Stimulated activated CD8-positive, alpha-beta memory T cell treated with anti-CD3 and anti-CD28 coated beads, Interleukin-2, amount 100 ng/mL, for 48 hours (primary cell): ENCODE results near the gene PRPH2.
"Not testable (repeated sequence)": the region's sequence is repeated elsewhere in the genome, so short reads cannot be mapped to it uniquely, and the experiment has no call there.

Source experiments
- DNase-seq, 2 donors: peaks; one replicate each; pipeline ENCODE4 v3.0.0-alpha.2; 2020; ENCODE audit warnings: low read depth in 2 of 2

Gene PRPH2

DNA sequence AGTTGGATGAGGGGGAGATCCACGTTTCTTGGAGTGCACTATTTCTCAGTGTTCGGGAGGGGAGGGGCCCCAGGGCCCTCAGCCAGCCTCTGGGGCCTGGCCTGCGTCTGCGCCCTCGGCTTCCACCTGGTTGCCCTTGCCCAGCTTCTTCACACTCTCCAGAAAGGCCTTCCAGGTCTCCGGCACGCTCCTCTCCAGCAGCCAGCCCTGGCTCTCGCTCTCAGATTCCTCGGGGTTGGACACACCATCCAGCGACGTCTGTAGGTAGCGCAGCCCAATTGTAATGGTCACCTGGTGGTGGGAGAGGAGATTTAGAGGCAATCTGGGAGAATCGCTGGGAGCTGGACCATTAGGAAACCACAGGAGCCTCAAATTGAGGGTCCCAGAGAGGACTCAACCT lies 24.2 kb downstream of the PRPH2 start:
- DNase-seq, result no peak

DNA sequence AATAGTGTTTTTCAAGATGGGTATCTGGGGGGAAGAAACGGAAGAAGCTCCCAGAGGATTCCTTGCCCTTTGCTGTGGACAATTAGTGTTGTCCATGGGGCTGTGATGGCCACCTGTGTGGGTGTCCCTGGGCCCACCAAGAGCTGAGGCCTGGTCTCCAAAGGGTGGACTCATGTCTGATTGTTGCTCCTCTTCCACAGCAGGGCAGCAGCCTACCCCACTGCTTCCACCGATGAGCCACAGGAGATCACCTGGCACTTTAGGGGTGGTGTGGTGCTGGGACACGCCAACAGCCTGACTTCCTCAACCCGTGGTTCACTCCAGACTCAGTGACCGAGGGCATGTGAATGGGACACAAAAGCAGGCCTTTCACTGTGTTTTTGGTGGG lies 25.1 kb downstream of the PRPH2 start:
- DNase-seq, result no peak

DNA sequence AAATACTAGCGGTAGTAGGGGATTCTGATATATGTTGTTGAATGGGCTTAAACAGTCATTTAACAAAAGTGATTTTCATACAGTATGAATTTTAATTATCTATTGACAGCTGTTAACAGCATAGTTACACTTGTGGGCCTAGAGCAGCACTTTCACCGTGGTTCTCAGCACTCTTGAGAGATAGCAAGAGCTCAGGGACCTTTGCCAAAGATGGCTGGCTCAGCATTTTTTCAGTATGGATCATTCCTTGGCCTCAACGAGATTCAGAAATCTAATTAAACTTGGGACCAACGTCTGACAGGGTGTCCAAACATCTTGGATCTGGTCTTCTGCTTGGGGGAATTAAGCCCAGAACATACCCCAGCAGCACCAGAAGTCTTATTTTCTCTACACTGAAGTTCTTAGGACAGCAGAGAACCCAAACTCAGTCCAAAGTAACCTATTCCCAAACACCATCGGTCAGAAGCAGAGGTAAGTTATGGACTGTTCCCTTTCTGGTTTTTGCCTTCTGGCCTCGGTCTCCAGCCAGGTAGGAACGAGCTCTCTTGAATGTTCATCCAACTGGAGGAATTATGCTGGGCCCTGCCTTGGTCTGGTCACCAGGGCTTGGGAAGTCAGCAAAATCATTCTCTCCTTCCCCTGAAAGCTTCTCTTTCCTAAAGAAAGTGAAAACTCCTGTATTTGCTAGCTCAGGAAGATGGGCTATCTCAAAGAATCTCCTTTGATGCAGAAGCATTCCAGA lies 25.7 kb downstream of the PRPH2 start:
- no peak for DNase-seq

DNA sequence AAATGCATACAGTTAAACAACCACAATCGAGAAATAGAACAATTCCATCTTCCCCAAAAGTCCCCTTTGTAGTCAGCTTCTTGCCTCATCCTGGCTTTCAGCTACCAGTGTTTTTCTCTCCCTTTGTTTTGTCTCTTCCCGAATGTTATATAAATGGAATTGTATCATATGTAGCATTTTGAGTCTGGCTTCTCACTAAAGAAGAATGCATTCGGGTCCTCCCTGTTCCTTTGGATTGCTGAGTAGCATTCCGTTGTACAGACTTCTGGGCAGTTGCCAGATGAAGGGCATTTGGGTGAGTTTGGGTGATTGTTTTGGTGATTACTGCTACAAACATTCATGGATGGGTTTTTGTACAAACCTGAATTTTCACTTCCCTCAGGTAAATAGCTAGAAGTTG lies 27.8 kb downstream of the PRPH2 start:
- DNase-seq, result no peak

DNA sequence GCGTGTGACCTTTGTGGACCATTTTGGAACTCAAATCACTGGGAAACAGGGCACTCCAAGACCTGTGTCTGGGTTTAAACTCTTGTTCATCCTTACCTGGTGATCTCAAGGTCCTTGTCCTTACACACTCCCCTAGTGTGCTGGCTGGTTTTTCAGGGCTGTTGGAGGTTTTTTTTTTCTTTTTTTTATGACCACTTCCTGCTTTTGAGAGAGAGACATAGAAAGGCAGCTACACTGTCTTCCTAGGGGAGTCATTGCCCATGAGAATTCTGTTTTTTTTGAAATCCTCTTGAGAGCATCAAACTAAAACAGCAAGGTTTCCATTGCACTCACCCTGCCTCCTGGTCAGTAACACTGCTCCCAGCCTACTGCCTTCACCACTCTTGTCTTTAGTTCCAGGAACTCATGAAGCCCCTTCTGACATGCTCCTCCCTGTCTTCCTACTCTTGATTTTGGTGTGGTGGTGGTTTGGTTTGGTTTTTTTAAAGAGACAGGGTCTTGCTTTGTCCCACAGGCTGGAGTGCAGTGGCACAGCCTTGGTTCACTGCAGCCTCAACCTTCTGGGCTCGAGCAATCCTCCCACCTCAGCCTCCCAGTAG lies 28.6 kb downstream of the PRPH2 start:
- DNase-seq, result no peak

DNA sequence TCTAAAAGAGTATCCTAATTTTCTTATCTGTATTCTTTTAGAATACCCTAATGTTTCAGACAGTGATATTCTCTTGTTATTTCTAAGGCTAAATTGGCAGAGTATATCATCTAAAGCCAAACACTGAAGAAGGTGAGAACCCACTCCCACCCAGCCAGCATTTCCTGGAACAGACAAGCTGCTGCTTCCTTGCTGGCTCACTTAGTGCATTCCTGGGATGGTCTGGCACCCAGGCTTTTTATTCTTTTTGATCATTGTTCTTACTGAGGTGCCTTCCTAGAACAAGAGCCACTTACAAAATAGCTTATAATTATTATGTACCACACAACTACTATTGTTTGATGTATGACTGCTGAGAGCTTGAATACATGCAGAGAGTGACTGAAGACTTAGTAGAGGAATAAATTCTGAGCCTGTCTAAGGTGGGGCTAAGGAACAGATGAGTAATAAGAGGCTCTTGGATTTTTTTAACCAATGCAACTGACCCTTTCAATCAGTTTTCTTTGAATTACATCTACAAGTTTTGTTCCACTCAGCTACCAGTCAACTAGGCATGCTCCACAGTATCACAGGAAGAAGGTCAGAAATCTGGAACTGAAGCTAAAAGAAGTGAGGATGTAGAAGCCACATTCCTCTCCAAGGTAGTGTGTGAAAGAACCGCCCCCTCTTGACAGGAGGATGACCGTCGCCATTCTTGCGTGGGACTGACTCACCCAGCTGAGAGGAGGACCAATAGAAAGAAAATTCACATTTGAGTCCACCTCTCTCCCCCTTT lies 30.1 kb downstream of the PRPH2 start:
- peak; percentile 5 to 7 for DNase-seq

DNA sequence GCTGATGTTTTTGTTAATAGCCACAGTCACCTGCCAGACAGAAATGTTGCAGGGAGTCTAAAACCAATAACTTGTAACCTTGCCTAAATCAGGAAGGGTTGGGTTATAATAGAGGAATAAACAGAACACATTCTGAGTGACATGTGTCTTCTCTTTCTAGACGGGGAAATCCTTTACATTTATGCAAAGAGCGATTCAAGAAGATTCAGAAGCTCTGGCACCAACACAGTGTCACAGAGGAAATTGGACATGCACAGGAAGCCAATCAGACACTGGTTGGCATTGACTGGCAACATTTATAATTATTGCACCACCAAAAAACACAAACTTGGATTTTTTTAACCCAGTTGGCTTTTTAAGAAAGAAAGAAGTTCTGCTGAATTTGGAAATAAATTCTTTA lies 31.5 kb downstream of the PRPH2 start:
- no peak for DNase-seq

DNA sequence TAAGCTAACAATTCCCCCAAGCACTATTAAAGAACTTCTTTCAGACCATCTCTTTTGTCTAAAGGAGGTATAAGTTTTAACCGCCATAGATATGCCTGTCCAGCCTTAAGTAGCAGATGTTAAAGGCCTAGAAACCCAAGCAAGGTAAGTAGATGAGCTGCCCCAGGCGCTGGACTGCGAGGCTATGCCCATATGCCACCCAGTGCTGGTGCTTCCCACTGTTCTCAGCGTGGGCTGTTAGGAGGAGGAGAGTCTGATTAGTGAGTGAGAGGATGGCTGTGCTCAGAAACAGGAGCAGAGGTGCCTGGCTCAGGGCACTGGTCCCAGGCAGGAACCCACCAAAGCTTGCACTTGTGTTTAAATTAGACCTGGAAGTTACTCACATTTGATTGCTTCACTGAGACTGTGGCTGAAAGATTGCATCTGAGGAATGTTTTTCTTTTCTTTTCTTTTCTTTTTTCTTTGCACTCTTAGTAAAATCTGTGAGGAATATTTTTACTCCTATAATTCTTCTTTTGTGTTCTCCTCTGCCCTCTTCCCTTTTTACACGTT lies 32.2 kb downstream of the PRPH2 start:
- no peak for DNase-seq

DNA sequence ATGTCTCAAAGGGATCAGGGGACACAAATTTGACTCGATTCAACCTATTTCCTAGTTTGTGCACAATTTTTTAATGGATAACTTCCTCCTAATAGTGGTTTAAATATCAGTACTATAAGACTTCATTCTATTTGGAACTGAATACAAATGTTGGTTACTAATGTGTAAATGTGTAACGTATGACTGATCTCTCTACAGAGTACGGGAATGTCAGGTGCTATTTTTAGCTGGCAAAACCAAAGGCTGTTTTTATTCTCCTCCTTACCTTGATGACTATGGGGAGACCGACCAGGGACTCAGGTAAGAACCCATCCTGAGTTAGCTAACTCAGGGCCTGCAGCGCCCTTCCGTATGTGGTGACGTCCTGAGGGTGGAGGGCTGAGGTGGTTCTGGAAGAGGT lies 33.0 kb downstream of the PRPH2 start:
- no peak for DNase-seq

DNA sequence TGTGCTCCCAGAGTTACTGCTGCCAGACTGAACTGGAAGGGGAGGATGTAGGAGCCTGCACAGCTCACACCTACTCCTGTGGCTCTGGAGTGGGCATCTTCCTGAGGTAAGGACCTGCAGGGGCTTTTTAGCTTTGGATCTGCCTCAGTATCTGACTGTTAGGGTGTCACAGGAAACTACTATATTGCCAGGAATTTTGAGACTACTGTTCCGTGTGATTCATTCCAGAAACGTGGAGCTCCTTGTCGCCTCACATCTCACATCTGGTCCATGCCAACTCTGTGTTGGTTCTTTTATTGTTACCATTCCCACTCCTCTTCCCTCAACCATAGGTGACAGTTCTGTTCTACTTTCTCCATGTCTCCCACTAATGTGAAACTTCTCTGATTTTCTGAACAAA lies 34.1 kb downstream of the PRPH2 start:
- no peak for DNase-seq

DNA sequence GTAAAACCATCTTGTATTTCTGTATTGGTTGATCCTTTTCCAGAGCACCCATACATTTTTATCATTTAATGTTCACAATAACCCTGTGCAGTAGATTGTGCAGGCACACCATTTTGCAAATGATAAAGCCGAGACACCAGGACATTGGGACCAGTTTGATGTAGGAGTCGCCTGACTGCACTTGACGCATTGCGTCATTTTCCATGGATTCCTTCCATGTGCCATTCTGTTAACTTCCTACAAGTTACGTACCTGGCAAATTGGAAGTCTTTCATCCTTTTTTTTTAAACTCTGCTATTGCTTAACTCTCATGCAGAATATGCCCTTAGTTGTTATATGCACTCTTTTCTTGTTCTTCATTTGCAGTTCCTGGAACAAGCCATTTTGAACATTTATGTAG lies 43.0 kb downstream of the PRPH2 start:
- DNase-seq, result no peak

DNA sequence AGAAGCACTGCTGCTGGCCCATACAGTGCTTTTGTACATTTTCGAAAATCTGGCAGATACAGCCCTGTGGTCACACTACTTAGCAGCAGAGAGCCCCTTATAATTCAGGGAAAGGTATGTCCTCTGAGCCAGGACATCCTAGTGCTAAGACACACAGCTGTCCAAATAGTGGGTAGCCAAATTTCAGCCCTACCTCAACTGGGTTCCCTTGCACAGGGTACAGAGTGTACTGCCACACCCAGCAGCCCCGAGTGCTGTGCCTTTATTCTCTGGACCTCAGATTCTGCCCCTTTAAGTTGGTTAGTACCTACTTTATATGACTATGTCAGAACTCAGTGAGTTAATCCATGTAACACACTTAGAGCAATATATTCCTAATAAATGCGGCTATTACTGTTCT lies 47.6 kb downstream of the PRPH2 start:
- no peak for DNase-seq

DNA sequence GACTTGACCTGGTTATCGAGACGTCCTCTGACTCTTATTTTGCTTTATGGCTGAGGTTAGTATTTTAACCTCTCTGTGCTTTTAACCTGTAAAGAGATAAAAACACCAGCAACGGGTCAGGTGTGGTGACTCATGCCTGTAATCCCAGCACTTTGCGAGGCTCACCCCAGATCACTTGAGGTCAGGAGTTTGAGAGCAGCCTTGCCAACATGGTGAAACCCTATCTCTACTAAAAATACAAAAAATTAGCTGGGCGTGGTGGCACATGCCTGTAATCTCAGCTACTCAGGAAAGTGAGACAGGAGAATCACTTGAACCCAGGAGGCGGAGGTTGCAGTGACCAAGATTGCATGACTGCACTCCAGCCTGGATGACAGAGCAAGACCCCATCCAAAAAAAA lies 48.0 kb downstream of the PRPH2 start:
- DNase-seq, result not testable (repeated sequence)

DNA sequence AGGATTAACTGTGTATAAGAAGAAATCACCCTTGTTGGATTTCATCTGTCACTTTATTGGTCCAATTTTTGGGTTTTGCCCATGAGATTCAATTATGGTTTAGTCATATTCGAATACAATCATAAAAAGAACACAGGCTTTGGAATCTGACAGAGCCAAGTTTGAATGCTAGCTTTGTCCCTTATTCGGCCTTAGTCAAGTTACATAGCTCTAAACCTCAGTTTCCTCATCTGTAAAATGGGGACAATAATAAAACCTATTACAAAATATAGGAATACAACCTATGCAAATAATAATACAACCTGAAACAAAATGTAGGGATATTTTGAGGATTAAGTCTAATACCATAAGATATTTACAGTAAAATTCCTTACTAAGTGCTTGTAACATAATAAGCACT lies 57.7 kb downstream of the PRPH2 start:
- no peak for DNase-seq

DNA sequence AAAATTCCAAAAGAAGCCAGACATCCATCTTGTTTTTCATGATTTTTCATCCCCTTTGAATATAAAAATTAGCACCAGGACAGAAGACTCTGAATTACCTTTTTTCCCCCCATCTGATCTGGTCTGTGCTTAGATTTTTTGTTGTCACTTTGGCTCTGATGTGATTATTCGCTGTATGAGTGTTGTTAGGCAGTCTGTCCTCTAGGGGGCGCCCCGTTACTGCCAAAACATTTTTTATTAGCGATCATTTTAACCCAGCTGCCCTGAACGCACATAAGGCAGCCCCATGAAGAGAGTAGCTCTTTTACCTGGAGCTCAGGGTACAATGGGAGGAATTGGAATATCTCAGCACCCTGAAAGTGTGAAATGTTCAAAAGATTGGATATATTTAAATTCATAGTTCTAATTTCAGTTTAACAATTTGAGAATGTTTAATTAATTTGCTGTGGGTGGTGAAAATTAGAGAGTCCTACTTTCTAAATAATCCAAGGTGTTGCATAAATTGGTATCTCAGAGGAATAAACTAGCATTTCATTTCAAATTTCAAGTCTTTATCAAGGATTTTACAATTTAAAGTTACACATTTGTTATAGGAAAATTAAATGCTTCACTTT lies 60.8 kb downstream of the PRPH2 start:
- peak; percentile 60 to 71 for DNase-seq

DNA sequence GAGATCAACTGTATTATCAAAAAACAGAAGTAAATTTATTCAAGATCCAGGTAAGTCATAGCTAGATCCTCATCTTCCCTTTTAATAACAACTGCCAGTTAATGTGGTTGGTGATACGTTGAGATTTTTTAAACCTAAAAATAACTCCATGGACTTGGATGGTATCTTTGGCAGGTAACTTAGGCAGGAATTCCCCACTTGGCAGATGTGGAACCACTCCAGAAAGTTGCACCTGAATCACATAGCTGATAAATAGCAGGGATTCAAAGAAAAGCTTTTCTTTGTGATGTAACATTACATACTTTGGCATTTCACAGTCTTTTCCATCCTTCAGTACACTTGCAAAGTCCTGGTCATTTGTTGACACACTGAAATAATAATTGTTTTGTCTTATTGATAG lies 62.6 kb downstream of the PRPH2 start:
- DNase-seq, result no peak

DNA sequence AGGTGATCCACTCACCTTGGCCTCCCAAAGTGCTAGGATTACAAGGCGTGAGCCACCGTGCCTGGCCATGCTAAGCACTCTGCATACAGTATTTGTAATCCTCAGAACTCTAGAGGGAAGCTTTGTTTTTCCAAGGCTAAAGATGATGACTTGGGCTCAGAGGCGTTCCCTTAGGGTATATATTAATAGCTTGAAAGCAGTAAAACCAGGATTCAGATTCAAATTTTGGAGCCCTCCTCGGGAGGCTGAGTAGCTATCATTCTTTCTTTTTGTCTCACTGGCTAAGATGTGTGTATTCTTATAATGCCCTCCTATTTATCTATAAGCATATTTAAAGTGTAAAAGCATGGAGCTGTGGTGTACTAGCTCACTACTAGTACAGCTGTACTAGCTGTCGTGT lies 68.5 kb downstream of the PRPH2 start:
- DNase-seq, result no peak

DNA sequence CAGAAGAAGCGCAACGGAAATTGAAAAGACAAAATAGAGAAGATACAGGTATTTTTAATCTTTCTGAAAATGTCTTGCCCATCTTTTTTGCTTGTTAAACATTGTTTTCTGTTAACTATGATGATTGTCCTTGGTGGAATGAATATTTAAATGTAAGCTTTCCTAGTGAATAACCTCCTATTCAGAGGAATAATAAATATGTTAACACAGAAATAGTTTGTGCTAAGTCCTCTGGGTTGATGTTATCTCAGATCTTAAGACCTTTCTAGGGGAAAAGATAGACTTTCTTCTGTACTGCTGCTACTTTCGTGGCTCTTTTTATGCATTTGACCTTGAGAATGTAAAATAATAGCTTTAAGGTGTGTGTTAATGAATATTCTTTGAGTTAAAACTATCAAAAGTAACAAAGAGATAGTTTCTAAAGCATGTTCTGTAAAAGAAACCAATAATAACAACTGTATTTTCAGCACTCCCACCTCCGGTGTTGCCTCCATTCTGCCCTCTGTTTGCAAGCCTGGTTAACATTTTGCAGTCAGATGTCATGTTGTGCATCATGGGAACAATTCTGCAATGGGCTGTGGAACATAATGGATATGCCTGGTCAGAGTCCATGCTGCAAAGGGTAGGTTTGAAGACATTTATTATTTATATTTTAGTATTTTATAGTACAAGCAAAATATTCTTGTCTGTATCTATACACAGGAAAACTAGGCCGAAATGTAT lies 70.2 kb downstream of the PRPH2 start:
- no peak for DNase-seq
